Vagina (tissue), 2 donors: Measurements from ENCODE around the gene HEATR5A.

Experiments used
- CTCF ChIP-seq, 3 experiments: fragments of 450-650 bp in 2 of 3; fragments of 200-600 bp in 1 of 3; sonication (generic) in 1 of 3; IDR thresholded peaks; one replicate each; pipeline ENCODE4 v1.5.1; 2017 to 2019; ENCODE audit warnings: antibody characterized with exemption in 3 of 3, mild to moderate bottlenecking in 2 of 3, moderate library complexity in 2 of 3
- POLR2A ChIP-seq, 2 donors: fragments of 450-650 bp; IDR thresholded peaks; one replicate each; pipeline ENCODE4 v1.6.1; 2017; ENCODE audit warnings: antibody characterized with exemption in 2 of 2, mild to moderate bottlenecking in 2 of 2, moderate library complexity in 2 of 2

DNA sequence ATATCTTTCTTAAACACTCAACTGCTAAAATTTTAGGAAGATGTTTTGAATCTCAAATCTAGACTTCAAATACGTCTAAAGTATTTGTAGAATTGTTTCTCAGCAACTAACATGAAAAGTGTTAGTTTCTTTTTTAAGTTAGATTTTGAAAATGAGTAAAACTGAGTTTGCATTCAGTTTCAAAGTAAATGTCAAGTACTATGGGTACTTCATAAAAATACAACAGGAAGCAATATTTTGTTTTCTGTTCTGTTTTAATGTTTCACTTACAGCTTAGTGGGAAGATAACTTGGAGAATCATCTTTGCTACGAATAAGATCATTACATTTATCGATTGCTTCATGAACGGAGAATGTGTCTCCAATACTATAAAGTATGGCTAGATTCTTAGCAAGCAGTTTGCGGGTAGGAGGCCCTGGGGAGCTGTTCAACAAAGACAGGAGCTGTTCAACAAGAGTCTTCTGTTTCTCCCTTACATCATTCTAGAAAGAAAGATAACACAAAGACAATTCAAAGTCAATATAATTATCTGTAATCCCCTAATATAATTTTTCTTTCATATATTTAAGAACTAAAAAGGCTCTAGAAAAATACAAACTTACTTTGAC is 20.2 kb downstream of the HEATR5A start:
- no peak for TF ChIP-seq CTCF (IDR thresholded peaks at IDR 0.05)
- TF ChIP-seq POLR2A (IDR thresholded peaks at IDR 0.05) = no peak
